Ecto neural progenitor cell (in vitro differentiated cells): ENCODE measurements around the gene PCNX4.

Experiments
- DNase-seq: peaks from one replicate; pipeline ENCODE4 v3.0.0-alpha.2; 2018; ENCODE audit warnings: low spot score

PCNX4 gene

GRCh38 chr14:60174352-60175254 lies 82.9 kb downstream of the PCNX4 start:
- DNase-seq: no peak

GRCh38 chr14:60175255-60175902 lies 83.7 kb downstream of the PCNX4 start:
- no peak for DNase-seq

GRCh38 chr14:60178164-60178563 lies 86.4 kb downstream of the PCNX4 start:
- no peak for DNase-seq

- DNase-seq: no peak
Observed at GRCh38 chr14:60178820-60179219, 87.1 kb downstream of the PCNX4 start.

GRCh38 chr14:60179431-60179869 lies 87.7 kb downstream of the PCNX4 start:
- DNase-seq: no peak

- no peak for DNase-seq
Observed at GRCh38 chr14:60183138-60183537, 91.4 kb downstream of the PCNX4 start.

GRCh38 chr14:60183741-60184140 lies 92.0 kb downstream of the PCNX4 start:
- DNase-seq: no peak

GRCh38 chr14:60184146-60184904 lies 92.6 kb downstream of the PCNX4 start:
- DNase-seq: no peak

- DNase-seq: no peak
Observed at GRCh38 chr14:60184905-60185555, 93.3 kb downstream of the PCNX4 start.

- DNase-seq: no peak
Observed at GRCh38 chr14:60188115-60188514, 96.4 kb downstream of the PCNX4 start.

- DNase-seq: no peak
Observed at GRCh38 chr14:60188696-60189095, 97.0 kb downstream of the PCNX4 start.

- no peak for DNase-seq
Observed at GRCh38 chr14:60189923-60190840, 98.5 kb downstream of the PCNX4 start.

- no peak for DNase-seq
Observed at GRCh38 chr14:60195179-60195810, 103.6 kb downstream of the PCNX4 start.

GRCh38 chr14:60196291-60196690 lies 104.6 kb downstream of the PCNX4 start:
- no peak for DNase-seq

- no peak for DNase-seq
Observed at GRCh38 chr14:60197629-60198303, 106.0 kb downstream of the PCNX4 start.

GRCh38 chr14:60199321-60199720 lies 107.6 kb downstream of the PCNX4 start:
- DNase-seq: no peak

GRCh38 chr14:60204104-60204842 lies 112.5 kb downstream of the PCNX4 start:
- DNase-seq: no peak

GRCh38 chr14:60204843-60205774 lies 113.4 kb downstream of the PCNX4 start:
- no peak for DNase-seq
